Ectodermal cell (in vitro differentiated cells): Measurements from ENCODE around the gene TIMELESS.

ENCODE experiments used
- H3K27ac ChIP-seq: 2 replicates; pipeline ENCODE4 v1.7.0; 2013; ENCODE audit warnings: mild to moderate bottlenecking, low read depth, low read length; ENCODE audit not compliant: insufficient read depth, poor library complexity, severe bottlenecking
- H3K27me3 ChIP-seq: 2 replicates; pipeline ENCODE4 v1.7.0; 2013; ENCODE audit warnings: mild to moderate bottlenecking, low read length; ENCODE audit not compliant: insufficient read depth, control insufficient read depth, poor library complexity, severe bottlenecking
- H3K36me3 ChIP-seq: one replicate; pipeline ENCODE4 v1.7.0; 2013; ENCODE audit warnings: low read length; ENCODE audit not compliant: control insufficient read depth, insufficient read depth
- H3K4me1 ChIP-seq: one replicate; pipeline ENCODE4 v1.7.0; 2013; ENCODE audit warnings: low read length; ENCODE audit not compliant: control insufficient read depth, insufficient read depth
- H3K4me3 ChIP-seq: 2 replicates; pipeline ENCODE4 v1.7.0; 2013; ENCODE audit warnings: low read depth, low read length, control low read depth; ENCODE audit not compliant: insufficient read depth
- H3K9me3 ChIP-seq: 2 replicates; pipeline ENCODE4 v1.7.0; 2013; ENCODE audit warnings: mild to moderate bottlenecking, low read length, moderate library complexity; ENCODE audit not compliant: control insufficient read depth
- WGBS, 2 experiments: methylation state at CpG; one replicate each; pipeline ENCODE4 v1.1.7; 2013; ENCODE audit warnings: missing lambda C conversion rate in 2 of 2; 5-methylcytosine and 5-hydroxymethylcytosine counted together

Gene TIMELESS

GRCh38 chr12:56437430-56438176, 11.6 kb downstream of the TIMELESS start:
- WGBS, 2 experiments, result 83 to 92% methylated on average over 11 of the region's 11 CpGs

GRCh38 chr12:56434828-56435227, 14.4 kb downstream of the TIMELESS start:
- Histone ChIP-seq H3K4me3 (no peak overlapping the region), H3K9me3 (no peaks in the 10 kb centered on the region), H3K36me3 (peaks cover 18% of the 10 kb centered on the region), H3K27me3 (no peaks in the 10 kb centered on the region), H3K27ac (no peak overlapping the region), H3K4me1 (no peaks in the 10 kb centered on the region)
- 95 to 96% methylated on average over 6 of the region's 6 CpGs for WGBS, 2 experiments

More at GRCh38 chr12:56437430-56438176, 11.6 kb downstream of the TIMELESS start:
- Histone ChIP-seq H3K27ac (no peak overlapping the region), H3K4me3 (no peak overlapping the region), H3K4me1 (no peaks in the 10 kb centered on the region), H3K9me3 (no peaks in the 10 kb centered on the region), H3K36me3 (peaks cover 6% of the 10 kb centered on the region), H3K27me3 (no peaks in the 10 kb centered on the region)

GRCh38 chr12:56431850-56432249, 17.4 kb downstream of the TIMELESS start:
- no peak overlapping the region for H3K27ac ChIP-seq
- no peaks in the 10 kb centered on the region for H3K4me1 ChIP-seq
- H3K27me3 ChIP-seq, result no peaks in the 10 kb centered on the region
- H3K9me3 ChIP-seq, result no peaks in the 10 kb centered on the region
- H3K4me3 ChIP-seq, result no peak overlapping the region
- WGBS, 2 experiments, result 100% methylated on average over 1 of the region's 3 CpGs; no CpG with 5 or more reads in 1 of the 2 experiments
- H3K36me3 ChIP-seq, result peaks cover 44% of the 10 kb centered on the region

- no peak overlapping the region for H3K27ac ChIP-seq
- H3K4me1 ChIP-seq, result no peaks in the 10 kb centered on the region
- H3K9me3 ChIP-seq, result no peaks in the 10 kb centered on the region
- H3K4me3 ChIP-seq, result no peak overlapping the region
- H3K27me3 ChIP-seq, result no peaks in the 10 kb centered on the region
- 95 to 97% methylated on average over 11 of the region's 11 CpGs for WGBS, 2 experiments
- H3K36me3 ChIP-seq, result peaks cover 45% of the 10 kb centered on the region
Measured at GRCh38 chr12:56431288-56431687, 17.9 kb downstream of the TIMELESS start.

- WGBS, 2 experiments, result 63 to 64% methylated on average over 3 of the region's 3 CpGs
- Histone ChIP-seq H3K4me3 (no peak overlapping the region), H3K27ac (no peak overlapping the region), H3K9me3 (no peaks in the 10 kb centered on the region), H3K27me3 (no peaks in the 10 kb centered on the region), H3K36me3 (peaks cover 80% of the 10 kb centered on the region), H3K4me1 (no peaks in the 10 kb centered on the region)
Measured at GRCh38 chr12:56425940-56426438, 23.2 kb downstream of the TIMELESS start.

GRCh38 chr12:56425193-56425592, 24.0 kb downstream of the TIMELESS start:
- Histone ChIP-seq H3K4me1 (no peaks in the 10 kb centered on the region), H3K27me3 (no peaks in the 10 kb centered on the region), H3K36me3 (peaks cover 82% of the 10 kb centered on the region), H3K4me3 (no peak overlapping the region), H3K9me3 (no peaks in the 10 kb centered on the region), H3K27ac (no peak overlapping the region)
- WGBS, 2 experiments, result 100% methylated on average over 1 of the region's 1 CpG

GRCh38 chr12:56420411-56420810, 28.8 kb downstream of the TIMELESS start:
- Histone ChIP-seq H3K9me3 (no peaks in the 10 kb centered on the region), H3K4me3 (no peak overlapping the region), H3K36me3 (peaks cover 70% of the 10 kb centered on the region), H3K4me1 (no peaks in the 10 kb centered on the region), H3K27me3 (no peaks in the 10 kb centered on the region), H3K27ac (no peak overlapping the region)
- 93 to 96% methylated on average over 6 of the region's 6 CpGs for WGBS, 2 experiments

- H3K27me3 ChIP-seq, result no peaks in the 10 kb centered on the region
- peaks cover 54% of the 10 kb centered on the region for H3K36me3 ChIP-seq
- H3K4me1 ChIP-seq, result no peaks in the 10 kb centered on the region
- H3K27ac ChIP-seq, result no peak overlapping the region
- no peaks in the 10 kb centered on the region for H3K9me3 ChIP-seq
- H3K4me3 ChIP-seq, result no peak overlapping the region
- WGBS, 2 experiments, result 95 to 96% methylated on average over 11 of the region's 11 CpGs
Measured at GRCh38 chr12:56417739-56418138, 31.5 kb downstream of the TIMELESS start.

GRCh38 chr12:56414401-56414800, 34.8 kb downstream of the TIMELESS start:
- Histone ChIP-seq H3K4me1 (no peaks in the 10 kb centered on the region), H3K4me3 (no peak overlapping the region), H3K9me3 (no peaks in the 10 kb centered on the region), H3K27me3 (no peaks in the 10 kb centered on the region), H3K27ac (no peak overlapping the region), H3K36me3 (peaks cover 29% of the 10 kb centered on the region)
- WGBS, 2 experiments, result 86 to 93% methylated on average over 3 of the region's 3 CpGs

GRCh38 chr12:56413392-56413791, 35.8 kb downstream of the TIMELESS start:
- Histone ChIP-seq H3K27me3 (no peaks in the 10 kb centered on the region), H3K9me3 (no peaks in the 10 kb centered on the region), H3K4me1 (no peaks in the 10 kb centered on the region), H3K36me3 (peaks cover 21% of the 10 kb centered on the region), H3K4me3 (no peak overlapping the region), H3K27ac (no peak overlapping the region)
- WGBS, 2 experiments, result 92 to 94% methylated on average over 7 of the region's 7 CpGs
